Activated naive CD8-positive, alpha-beta T cell treated with anti-CD3 and anti-CD28 coated beads, Interleukin-2, amount 50 U/mL, for 24 hours (primary cell): ENCODE results near the gene GART.
A peak's percentile ranks its signal among the peaks of the same experiment; 100 is the strongest.
"Not testable (repeated sequence)": the region's sequence is repeated elsewhere in the genome, so short reads cannot be mapped to it uniquely, and the experiment has no call there.

Experiments used
- ATAC-seq: fragments of 150-1000 bp; cut with Tn5 transposase; one replicate; pipeline ENCODE4 v1.10.0; 2021
- DNase-seq: peaks from one replicate; pipeline ENCODE4 v3.0.0; 2021
- H3K27ac Mint-ChIP-seq: one replicate; pipeline ENCODE4 v1.8.0; 2021; ENCODE audit warnings: mild to moderate bottlenecking, mixed read lengths
- H3K27me3 Mint-ChIP-seq: one replicate; pipeline ENCODE4 v1.8.0; 2021; ENCODE audit warnings: mixed read lengths
- H3K36me3 Mint-ChIP-seq: one replicate; pipeline ENCODE4 v1.8.0; 2021; ENCODE audit warnings: low read depth, mixed read lengths
- H3K4me1 Mint-ChIP-seq: one replicate; pipeline ENCODE4 v1.8.0; 2021; ENCODE audit warnings: mixed read lengths
- H3K4me3 Mint-ChIP-seq: one replicate; pipeline ENCODE4 v1.8.0; 2021; ENCODE audit warnings: mild to moderate bottlenecking, moderate library complexity, mixed read lengths
- H3K9me3 Mint-ChIP-seq: one replicate; pipeline ENCODE4 v1.8.0; 2021; ENCODE audit warnings: mixed read lengths

The GART gene

GRCh38 chr21:33478935-33479678, 62.8 kb downstream of the GART start:
- ATAC-seq = peak; percentile 6
- Mint-ChIP-seq H3K27ac (peak overlapping the region; percentile 8), H3K36me3 (no peaks in the 10 kb centered on the region), H3K4me1 (peaks cover 19% of the 10 kb centered on the region), H3K27me3 (no peaks in the 10 kb centered on the region), H3K9me3 (no peaks in the 10 kb centered on the region), H3K4me3 (peak overlapping the region; percentile 89)
- DNase-seq = peak; percentile 54

GRCh38 chr21:33478182-33478581, 63.7 kb downstream of the GART start:
- peaks cover 19% of the 10 kb centered on the region for H3K4me1 Mint-ChIP-seq
- peak overlapping the region; percentile 89 for H3K4me3 Mint-ChIP-seq
- no peaks in the 10 kb centered on the region for H3K27me3 Mint-ChIP-seq
- no peaks in the 10 kb centered on the region for H3K9me3 Mint-ChIP-seq
- H3K36me3 Mint-ChIP-seq = peaks cover 5% of the 10 kb centered on the region
- DNase-seq (no peak), ATAC-seq (no peak)
- peak overlapping the region; percentile 8 for H3K27ac Mint-ChIP-seq

GRCh38 chr21:33477066-33477465, 64.9 kb downstream of the GART start:
- H3K36me3 Mint-ChIP-seq = peaks cover 5% of the 10 kb centered on the region
- peak overlapping the region; percentile 18 for H3K27ac Mint-ChIP-seq
- no peak for ATAC-seq
- no peaks in the 10 kb centered on the region for H3K27me3 Mint-ChIP-seq
- H3K4me3 Mint-ChIP-seq = no peak overlapping the region
- DNase-seq = no peak
- H3K4me1 Mint-ChIP-seq = peaks cover 19% of the 10 kb centered on the region
- no peaks in the 10 kb centered on the region for H3K9me3 Mint-ChIP-seq

GRCh38 chr21:33473344-33473743, 68.6 kb downstream of the GART start:
- H3K27me3 Mint-ChIP-seq = no peaks in the 10 kb centered on the region
- H3K4me3 Mint-ChIP-seq = no peak overlapping the region
- peaks cover 6% of the 10 kb centered on the region for H3K36me3 Mint-ChIP-seq
- ATAC-seq (no peak), DNase-seq (no peak)
- peaks cover 16% of the 10 kb centered on the region for H3K4me1 Mint-ChIP-seq
- no peak overlapping the region for H3K27ac Mint-ChIP-seq
- no peaks in the 10 kb centered on the region for H3K9me3 Mint-ChIP-seq

- peaks cover 6% of the 10 kb centered on the region for H3K36me3 Mint-ChIP-seq
- DNase-seq (no peak), ATAC-seq (no peak)
- H3K9me3 Mint-ChIP-seq = no peaks in the 10 kb centered on the region
- H3K27me3 Mint-ChIP-seq = no peaks in the 10 kb centered on the region
- H3K4me3 Mint-ChIP-seq = no peak overlapping the region
- peaks cover 8% of the 10 kb centered on the region for H3K4me1 Mint-ChIP-seq
- no peak overlapping the region for H3K27ac Mint-ChIP-seq
These were observed 71.2 kb downstream of the GART start for GRCh38 chr21:33470701-33471100.

GRCh38 chr21:33469183-33469582, 72.7 kb downstream of the GART start:
- not testable (repeated sequence) for H3K4me3 Mint-ChIP-seq, DNase-seq, H3K9me3 Mint-ChIP-seq, H3K4me1 Mint-ChIP-seq, ATAC-seq, H3K27ac Mint-ChIP-seq, H3K36me3 Mint-ChIP-seq, H3K27me3 Mint-ChIP-seq

GRCh38 chr21:33461538-33462250, 80.2 kb downstream of the GART start:
- Mint-ChIP-seq H3K4me3 (no peak overlapping the region), H3K36me3 (peaks cover 3% of the 10 kb centered on the region), H3K27ac (no peak overlapping the region), H3K4me1 (no peaks in the 10 kb centered on the region), H3K27me3 (no peaks in the 10 kb centered on the region), H3K9me3 (no peaks in the 10 kb centered on the region)
- ATAC-seq (no peak), DNase-seq (no peak)

- Mint-ChIP-seq H3K4me3 (no peak overlapping the region), H3K27me3 (no peaks in the 10 kb centered on the region), H3K4me1 (no peaks in the 10 kb centered on the region), H3K36me3 (peaks cover 3% of the 10 kb centered on the region), H3K27ac (no peak overlapping the region), H3K9me3 (no peaks in the 10 kb centered on the region)
- DNase-seq = no peak
- no peak for ATAC-seq
These were observed 83.1 kb downstream of the GART start for GRCh38 chr21:33458861-33459260.

GRCh38 chr21:33455686-33456446, 86.1 kb downstream of the GART start:
- peaks cover 14% of the 10 kb centered on the region for H3K36me3 Mint-ChIP-seq
- no peaks in the 10 kb centered on the region for H3K27me3 Mint-ChIP-seq
- ATAC-seq (no peak), DNase-seq (no peak)
- no peaks in the 10 kb centered on the region for H3K9me3 Mint-ChIP-seq
- H3K4me3 Mint-ChIP-seq = no peak overlapping the region
- peaks cover 5% of the 10 kb centered on the region for H3K4me1 Mint-ChIP-seq
- no peak overlapping the region for H3K27ac Mint-ChIP-seq
